Measurements from ENCODE around the gene LCT. TPM values are rescaled to one million over a fixed set of nuclear protein-coding genes. Genes with fewer than 3 reads are reported as not detected.

LCT gene
- total RNA-seq, 1 experiment from 2014 or later = 0.82 TPM

- peak; percentile 54 to 83 for DNase-seq
- no peak for TF ChIP-seq CTCF (IDR thresholded peaks at IDR 0.05; ENCODE audit: insufficient read depth in 1 of 2, low read depth in 1 of 2, low read length in 1 of 2, severe bottlenecking in 1 of 2, unreplicated experiment in 1 of 2)
- peaks cover 39% of the 10 kb centered on the region for H3K4me1 ChIP-seq
- ChIA-PET CTCF (no interaction called here), POLR2A (no interaction called here)
- no peaks in the 10 kb centered on the region for H3K27me3 ChIP-seq (replicated peaks; ENCODE audit: control insufficient read depth, insufficient read depth, low read length)
- H3K36me3 ChIP-seq (ENCODE audit: control insufficient read depth, insufficient read depth, low read length) = no peaks in the 10 kb centered on the region
- Mint-ChIP-seq H3K4me3 (ENCODE audit: unreplicated experiment) (peak overlapping the region; percentile 11), H3K4me1 (ENCODE audit: low read depth, unreplicated experiment) (peaks cover 27% of the 10 kb centered on the region), H3K27me3 (ENCODE audit: insufficient read depth, unreplicated experiment) (no peaks in the 10 kb centered on the region), H3K27ac (ENCODE audit: unreplicated experiment) (peak overlapping the region; percentile 38), H3K9me3 (ENCODE audit: unreplicated experiment) (no peaks in the 10 kb centered on the region), H3K36me3 (ENCODE audit: insufficient read depth, unreplicated experiment) (peaks cover 8% of the 10 kb centered on the region)
- H3K4me3 ChIP-seq (ENCODE audit: low read depth, low read length) = no peak overlapping the region
- H3K9me3 ChIP-seq = no peaks in the 10 kb centered on the region
- BruUV-seq (replicated peaks) = no TSS peak
- intact Hi-C loops (cut with micrococcal nuclease; ENCODE audit: unreplicated experiment) = loop anchor here (1.0 kb wide), 2 partner anchors 20 to 28 kb away; no protein-coding TSS in a partner anchor
Measured at GRCh38 chr2:135831180-135831812, 5.7 kb downstream of the LCT start.

DNA sequence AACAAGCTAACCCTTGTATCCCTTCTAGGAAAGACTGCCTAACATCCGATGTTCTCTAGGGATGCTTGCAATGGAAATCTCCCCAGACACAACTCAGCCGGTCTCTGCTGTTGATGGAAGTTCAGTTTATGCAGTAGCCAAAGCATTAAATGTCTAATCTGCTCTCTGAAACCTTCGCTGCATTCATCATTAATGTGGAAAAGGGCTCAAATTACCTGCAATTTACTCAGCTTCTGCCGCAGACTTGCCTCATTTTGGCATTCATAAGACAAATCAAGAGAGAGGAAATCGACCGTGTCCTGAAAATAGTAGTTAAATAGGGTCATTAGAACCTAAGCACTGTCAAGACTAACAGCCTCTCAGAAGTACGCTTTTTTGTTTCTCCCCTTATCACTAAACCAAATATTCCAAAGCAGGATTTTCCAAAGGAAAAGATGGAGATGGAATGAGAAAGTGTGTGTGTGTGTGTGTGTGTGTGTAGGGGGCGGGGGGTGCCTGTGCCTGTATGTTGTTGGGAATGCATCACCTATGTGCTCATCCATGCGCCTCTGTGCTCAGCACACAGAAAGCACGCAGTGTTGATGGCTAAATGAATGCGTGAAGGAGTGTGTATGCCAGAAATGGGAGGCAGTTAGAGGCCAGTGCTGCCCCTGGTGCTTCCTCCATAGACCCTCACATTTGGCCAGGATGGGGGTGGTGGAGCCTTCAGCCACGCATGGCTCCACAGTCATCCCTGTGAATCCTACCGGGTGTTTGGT lies 7.4 kb downstream of the LCT start:
- no TSS peak for BruUV-seq (replicated peaks)
- ChIA-PET POLR2A (no interaction called here), CTCF (no interaction called here)
- no peaks in the 10 kb centered on the region for H3K9me3 Mint-ChIP-seq (ENCODE audit: unreplicated experiment)
- no peaks in the 10 kb centered on the region for H3K36me3 ChIP-seq (ENCODE audit: control insufficient read depth, insufficient read depth, low read length)
- no peak overlapping the region for H3K4me3 ChIP-seq (ENCODE audit: low read depth, low read length)
- H3K4me1 ChIP-seq = peaks cover 39% of the 10 kb centered on the region
- H3K4me3 Mint-ChIP-seq (ENCODE audit: unreplicated experiment) = no peak overlapping the region
- no peaks in the 10 kb centered on the region for H3K9me3 ChIP-seq
- no peak for TF ChIP-seq CTCF (IDR thresholded peaks at IDR 0.05; ENCODE audit: insufficient read depth in 1 of 2, low read depth in 1 of 2, low read length in 1 of 2, severe bottlenecking in 1 of 2, unreplicated experiment in 1 of 2)
- peaks cover 25% of the 10 kb centered on the region for H3K4me1 Mint-ChIP-seq (ENCODE audit: low read depth, unreplicated experiment)
- no peak overlapping the region for H3K27ac Mint-ChIP-seq (ENCODE audit: unreplicated experiment)
- no peaks in the 10 kb centered on the region for H3K27me3 Mint-ChIP-seq (ENCODE audit: insufficient read depth, unreplicated experiment)
- peaks cover 6% of the 10 kb centered on the region for H3K36me3 Mint-ChIP-seq (ENCODE audit: insufficient read depth, unreplicated experiment)
- no peak for DNase-seq
- H3K27me3 ChIP-seq (replicated peaks; ENCODE audit: control insufficient read depth, insufficient read depth, low read length) = no peaks in the 10 kb centered on the region
- intact Hi-C loops (cut with micrococcal nuclease; ENCODE audit: unreplicated experiment) = no loop called here

- intact Hi-C loops (cut with micrococcal nuclease; ENCODE audit: unreplicated experiment) = no loop called here
- TF ChIP-seq CTCF (IDR thresholded peaks at IDR 0.05; ENCODE audit: insufficient read depth in 1 of 2, low read depth in 1 of 2, low read length in 1 of 2, severe bottlenecking in 1 of 2, unreplicated experiment in 1 of 2) = no peak
- CTCF ChIA-PET = no interaction called here
Measured at GRCh38 chr2:135826544-135826943, 10.4 kb downstream of the LCT start.

More at GRCh38 chr2:135826544-135826943, 10.4 kb downstream of the LCT start:
- Histone ChIP-seq H3K9me3 (peaks cover 7% of the 10 kb centered on the region; the same call in 1 of the 2 replicates), H3K27me3 (replicated peaks; ENCODE audit: control insufficient read depth, insufficient read depth, low read length) (no peaks in the 10 kb centered on the region), H3K36me3 (ENCODE audit: control insufficient read depth, insufficient read depth, low read length) (no peaks in the 10 kb centered on the region), H3K4me1 (peaks cover 24% of the 10 kb centered on the region), H3K4me3 (ENCODE audit: low read depth, low read length) (no peak overlapping the region)
- H3K4me1 Mint-ChIP-seq (ENCODE audit: low read depth, unreplicated experiment) = peaks cover 19% of the 10 kb centered on the region
- H3K27ac Mint-ChIP-seq (ENCODE audit: unreplicated experiment) = no peak overlapping the region
- DNase-seq = no peak
- no peak overlapping the region for H3K4me3 Mint-ChIP-seq (ENCODE audit: unreplicated experiment)
- H3K27me3 Mint-ChIP-seq (ENCODE audit: insufficient read depth, unreplicated experiment) = no peaks in the 10 kb centered on the region
- POLR2A ChIA-PET = no interaction called here
- peaks cover 6% of the 10 kb centered on the region for H3K36me3 Mint-ChIP-seq (ENCODE audit: insufficient read depth, unreplicated experiment)
- no peaks in the 10 kb centered on the region for H3K9me3 Mint-ChIP-seq (ENCODE audit: unreplicated experiment)
- BruUV-seq (replicated peaks) = no TSS peak
